ENCODE results near the gene ASAP2. TPM values are rescaled to one million over a fixed set of nuclear protein-coding genes. Genes with fewer than 3 reads are reported as not detected.
A peak's percentile ranks its signal among the peaks of the same experiment; 100 is the strongest.
"Not testable (repeated sequence)": the region's sequence is repeated elsewhere in the genome, so short reads cannot be mapped to it uniquely, and the experiment has no call there.

ASAP2 gene
- total RNA-seq, 1 donor from 2014 or later: 58.0 TPM

DNA sequence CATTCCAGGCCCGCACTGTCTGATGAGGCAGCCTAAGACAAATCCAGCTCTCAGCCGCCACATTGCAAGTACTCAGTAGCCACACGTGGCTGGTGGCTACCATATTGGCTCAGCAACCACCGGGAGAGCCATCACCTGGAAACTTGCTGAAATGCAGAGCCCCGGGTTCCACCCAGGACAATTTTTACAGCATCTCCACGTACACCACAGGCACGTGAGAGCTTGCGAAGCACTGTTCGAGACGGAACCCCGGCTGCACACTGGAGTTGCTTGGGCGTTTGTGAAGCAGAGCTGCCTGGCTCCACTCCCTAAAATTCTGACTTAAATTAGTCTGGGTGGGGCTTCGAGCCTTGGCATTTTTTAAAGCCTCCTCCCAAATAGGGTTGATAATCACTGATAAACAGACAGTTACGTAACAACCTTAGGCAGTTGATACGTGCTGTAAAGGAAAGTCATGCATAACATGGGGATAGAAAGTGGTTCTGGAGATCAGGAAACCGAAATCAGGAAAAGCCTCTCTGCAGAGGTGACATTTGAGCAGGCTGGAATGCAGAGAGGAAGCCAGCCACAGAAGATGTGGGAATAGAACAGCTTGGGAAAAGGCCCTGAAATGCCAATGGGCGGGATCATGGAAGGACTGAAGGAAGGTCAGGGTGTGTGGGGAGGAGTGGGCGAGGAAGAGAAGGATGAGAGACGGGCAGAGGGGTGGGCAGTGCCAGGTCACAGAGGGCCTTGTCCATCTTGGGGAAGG lies 6.2 kb downstream of the ASAP2 start:
- DNase-seq: peak; percentile 60

DNA sequence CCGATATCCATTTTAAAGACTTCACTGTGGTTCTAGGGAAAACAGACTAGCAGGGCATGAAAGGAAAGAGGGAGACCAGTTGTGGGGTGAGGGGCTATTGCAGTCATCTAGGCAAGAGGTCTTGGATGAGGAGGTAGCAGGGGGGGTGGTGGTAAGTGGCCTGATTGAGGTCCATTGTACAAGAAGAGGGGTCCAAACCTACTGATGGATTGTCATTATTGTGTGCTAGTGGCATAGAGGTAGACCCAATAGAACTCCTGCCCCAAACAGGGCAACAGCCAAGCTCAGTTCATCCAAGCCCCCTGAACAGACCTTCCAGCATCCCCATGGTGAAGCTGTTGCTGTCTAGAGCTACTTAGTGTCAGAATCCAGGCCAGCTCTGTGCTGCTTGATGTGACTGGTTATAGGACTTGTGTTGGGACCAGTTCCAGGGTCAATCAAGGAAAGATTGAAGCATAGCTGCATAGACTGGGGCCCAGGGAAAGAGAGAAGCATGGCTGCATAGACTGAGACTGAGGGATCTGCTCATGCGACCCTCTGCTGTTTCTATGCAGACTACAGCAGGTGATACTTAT lies 7.0 kb downstream of the ASAP2 start:
- DNase-seq: no peak

DNA sequence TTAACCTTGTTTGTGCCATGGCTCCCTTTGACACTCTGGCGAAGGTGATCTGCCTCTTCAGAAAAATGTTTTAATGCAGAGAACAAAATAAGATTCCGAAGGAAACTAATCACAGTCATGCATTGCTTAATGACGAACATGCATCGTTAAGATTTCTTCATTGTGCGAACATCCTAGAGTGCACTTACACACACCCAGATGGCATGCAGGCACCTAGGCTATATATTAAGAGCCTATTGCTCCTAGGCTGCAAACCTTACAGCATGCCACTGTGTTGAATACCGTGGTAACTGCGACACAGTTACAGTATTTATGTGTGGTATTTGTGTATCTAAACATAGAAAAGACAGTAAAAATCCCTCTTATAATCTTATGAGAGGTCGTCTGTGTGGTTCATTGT lies 8.3 kb downstream of the ASAP2 start:
- no peak for DNase-seq

DNA sequence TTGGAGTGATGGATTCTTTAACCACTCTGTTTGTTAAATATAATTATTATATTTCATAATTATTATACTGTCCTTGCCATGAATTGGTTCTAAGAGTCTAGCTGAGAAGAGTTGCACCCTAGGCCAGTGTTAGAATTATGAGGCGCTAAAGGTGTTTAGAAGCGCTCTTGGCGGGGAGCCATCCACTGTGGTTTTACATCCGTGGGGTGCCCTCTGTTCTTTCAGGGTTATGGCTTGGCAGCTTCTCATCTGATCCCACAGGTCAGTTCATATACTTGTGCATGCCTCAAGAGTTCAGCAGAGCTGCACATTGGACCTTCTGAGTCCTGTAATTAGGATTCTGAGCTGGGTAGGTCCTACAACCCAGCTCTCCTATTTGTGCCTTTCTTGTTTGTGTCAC lies 9.1 kb downstream of the ASAP2 start:
- no peak for DNase-seq

DNA sequence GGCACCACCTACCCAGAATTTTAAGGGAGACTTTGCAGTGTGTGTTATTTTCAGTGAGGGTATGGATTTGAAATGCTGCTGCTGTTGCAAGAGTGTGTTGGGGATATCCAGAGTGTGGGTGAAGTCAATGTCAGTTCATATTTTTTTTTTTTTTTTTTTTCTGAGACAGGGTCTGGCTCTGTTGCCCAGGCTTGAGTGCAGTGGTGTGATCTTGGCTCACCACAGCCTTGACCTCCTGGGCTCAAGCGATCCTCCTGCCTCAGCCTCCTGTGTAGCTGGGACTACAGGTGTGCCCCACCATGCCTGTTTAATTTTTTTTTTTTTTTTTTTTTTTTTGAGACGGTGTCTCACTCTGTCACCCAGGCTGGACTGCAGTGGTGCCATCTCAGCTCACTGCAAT lies 9.5 kb downstream of the ASAP2 start:
- not testable (repeated sequence) for DNase-seq

DNA sequence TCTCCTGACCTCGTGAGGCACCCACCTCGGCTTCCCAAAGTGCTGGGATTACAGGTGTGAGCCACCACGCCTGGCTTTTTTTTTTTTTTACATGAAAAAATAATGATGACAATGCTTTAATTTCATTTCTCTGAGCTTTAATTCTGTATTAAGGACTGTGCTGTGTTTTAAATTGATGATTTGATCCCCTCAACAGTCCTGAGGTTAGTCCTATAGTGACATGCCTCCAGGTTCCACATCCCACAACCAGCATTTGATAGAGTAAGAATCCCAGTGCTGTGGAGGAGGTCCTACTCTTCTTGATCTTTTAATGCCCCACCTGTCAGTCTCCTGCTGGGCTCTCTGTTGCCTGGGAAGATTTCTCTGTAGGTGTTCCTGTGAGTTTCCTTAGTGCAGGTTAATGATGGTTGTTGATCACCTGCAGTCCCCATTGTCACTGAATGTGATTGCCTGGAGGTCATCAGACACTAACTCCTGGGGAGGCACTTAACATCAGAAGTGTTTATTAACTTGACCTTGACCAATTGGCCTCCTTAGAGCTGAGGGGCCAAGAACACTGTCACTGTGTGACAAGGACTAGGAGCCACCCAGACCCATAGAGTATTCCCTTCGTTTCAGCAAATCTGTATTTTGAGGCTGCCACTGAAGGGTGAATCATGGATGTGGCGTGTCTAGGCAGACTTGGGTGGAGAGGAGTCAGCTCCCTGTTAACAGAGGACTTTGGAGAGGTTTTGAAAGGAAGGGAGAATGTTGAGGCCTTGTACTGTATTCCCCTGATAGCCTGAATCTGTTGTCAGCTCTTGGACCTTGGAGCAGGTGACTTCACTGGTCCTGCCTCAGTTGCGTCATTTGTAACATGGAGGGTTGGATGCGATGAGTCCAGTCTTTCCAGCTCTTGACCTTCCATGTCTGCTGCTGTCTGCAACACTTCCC lies 11.5 kb downstream of the ASAP2 start:
- no peak for DNase-seq

DNA sequence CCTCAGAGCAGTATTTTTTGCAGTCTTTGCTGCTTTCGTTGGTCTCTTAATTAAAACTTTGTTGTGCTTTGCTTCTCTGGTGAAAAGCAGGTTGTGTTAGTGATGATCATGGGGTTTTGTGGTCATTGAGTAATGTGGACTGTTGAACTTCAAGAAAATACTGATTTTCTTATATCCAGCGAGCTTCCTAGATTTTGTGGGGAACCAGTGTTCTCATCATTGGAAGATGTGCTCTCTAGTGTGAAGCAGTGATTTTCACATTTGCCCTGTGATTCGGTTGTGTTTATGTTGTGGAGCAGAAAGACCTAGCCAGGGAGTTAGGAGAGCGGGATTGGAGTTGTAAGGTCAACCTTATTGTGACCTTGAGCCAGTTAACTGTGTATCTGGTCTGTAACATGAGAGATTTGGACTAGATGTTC lies 12.4 kb downstream of the ASAP2 start:
- DNase-seq: no peak

DNA sequence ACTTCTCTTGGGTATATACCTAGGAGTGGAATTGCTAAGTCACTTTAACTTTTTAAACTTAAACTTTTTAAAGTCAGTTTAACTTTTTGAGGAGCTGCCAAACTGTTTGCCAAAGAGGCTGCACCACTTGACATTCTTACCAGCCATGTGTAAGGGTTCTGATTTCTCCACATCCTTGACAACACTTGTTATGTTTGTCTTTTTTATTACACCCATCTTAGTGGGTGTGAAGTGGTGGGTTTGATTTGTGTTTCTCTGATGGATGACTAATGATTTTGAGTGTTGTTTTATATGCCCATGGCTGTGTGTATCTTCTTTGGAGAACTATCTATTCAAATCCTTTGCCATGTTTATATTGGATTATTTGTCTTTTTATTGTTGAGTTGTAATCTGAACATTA lies 13.6 kb downstream of the ASAP2 start:
- DNase-seq: no peak

DNA sequence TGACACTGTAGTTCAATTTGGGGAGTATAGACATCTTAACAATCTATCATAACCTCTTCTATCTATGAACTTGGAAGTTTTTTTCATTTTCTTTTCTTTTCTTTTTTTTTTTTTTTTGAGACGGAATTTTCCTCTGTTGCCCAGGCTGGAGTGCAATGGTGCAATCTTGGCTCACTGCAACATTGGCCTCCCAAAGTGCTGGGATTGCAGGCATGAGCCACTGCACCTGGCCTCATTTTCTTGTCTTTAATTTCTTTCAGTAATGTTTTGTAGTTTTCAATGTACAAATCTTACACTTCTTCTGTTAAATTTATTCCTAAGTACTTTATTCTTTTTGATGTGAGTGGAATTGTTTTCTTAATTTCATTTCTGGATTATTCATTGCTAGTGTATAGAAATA lies 14.6 kb downstream of the ASAP2 start:
- no peak for DNase-seq

DNA sequence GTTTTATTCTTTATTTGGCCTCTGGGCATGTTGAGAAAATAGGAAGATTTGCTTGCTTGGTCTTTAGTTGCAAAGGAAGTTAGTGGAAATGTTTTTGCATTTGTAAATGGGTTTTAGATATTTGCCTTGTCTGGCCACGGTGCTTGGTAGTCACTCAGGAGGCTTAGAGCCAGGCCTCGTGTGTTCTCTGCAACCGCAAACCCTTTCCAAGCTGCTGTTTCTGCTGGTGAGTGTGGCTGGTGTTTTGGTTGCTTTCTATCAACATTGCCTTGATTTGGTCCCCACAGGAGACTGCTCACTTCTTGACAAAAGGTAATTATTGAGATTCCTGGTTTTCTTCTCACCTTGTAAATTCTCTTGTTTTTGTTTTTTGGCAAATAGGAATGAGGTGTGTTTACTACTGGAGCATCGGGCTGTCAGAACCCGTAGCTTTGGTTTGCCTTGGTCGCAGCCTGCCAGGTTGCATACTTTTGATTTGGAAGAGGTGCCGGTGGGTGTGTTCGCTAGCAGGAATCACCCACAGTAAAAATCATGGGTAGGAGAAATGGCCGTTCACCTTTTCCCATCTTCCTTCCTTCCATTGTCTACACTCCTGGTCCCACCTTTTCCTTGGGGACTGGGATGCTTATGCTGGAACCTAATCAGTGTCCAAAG lies 15.8 kb downstream of the ASAP2 start:
- no peak for DNase-seq

DNA sequence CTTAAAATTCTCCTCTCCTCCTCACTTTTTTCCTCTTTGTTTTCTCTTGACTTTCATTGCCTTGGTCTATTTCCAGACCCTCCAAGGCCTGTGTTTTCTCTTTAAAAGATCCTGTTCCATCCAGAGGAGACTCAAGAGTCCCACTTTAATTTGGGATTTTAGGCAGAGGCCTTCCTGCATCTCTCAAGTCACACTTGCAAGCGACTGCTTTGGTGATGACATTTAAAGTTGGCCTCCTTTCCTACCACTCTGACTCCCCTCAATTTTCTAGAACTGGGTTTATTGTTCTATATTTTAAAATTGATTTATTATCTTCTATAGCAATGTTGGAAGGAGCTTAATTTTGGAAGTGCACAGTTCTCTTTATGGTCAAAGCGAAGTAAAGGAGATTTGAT lies 16.3 kb downstream of the ASAP2 start:
- DNase-seq: no peak

DNA sequence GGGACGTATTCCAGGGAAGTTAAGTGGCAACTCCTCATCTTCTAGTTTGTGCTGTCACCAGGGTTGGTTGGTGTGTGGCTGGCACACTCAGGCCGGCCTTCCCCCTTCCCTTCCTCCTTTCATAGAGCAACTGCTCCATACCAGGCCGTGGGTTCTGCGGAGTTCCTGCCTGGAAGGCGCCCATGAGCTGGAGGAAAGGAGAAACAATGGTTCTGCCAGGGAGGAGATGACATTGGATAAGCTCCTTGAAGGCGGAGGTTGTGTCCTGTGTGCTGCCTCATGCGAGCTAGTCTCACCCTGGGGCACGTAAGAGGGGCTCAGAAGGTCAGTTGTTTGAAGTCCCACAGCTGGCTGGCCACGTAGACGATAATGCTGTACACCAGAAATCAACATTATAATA lies 19.2 kb downstream of the ASAP2 start:
- DNase-seq: peak; percentile 61

DNA sequence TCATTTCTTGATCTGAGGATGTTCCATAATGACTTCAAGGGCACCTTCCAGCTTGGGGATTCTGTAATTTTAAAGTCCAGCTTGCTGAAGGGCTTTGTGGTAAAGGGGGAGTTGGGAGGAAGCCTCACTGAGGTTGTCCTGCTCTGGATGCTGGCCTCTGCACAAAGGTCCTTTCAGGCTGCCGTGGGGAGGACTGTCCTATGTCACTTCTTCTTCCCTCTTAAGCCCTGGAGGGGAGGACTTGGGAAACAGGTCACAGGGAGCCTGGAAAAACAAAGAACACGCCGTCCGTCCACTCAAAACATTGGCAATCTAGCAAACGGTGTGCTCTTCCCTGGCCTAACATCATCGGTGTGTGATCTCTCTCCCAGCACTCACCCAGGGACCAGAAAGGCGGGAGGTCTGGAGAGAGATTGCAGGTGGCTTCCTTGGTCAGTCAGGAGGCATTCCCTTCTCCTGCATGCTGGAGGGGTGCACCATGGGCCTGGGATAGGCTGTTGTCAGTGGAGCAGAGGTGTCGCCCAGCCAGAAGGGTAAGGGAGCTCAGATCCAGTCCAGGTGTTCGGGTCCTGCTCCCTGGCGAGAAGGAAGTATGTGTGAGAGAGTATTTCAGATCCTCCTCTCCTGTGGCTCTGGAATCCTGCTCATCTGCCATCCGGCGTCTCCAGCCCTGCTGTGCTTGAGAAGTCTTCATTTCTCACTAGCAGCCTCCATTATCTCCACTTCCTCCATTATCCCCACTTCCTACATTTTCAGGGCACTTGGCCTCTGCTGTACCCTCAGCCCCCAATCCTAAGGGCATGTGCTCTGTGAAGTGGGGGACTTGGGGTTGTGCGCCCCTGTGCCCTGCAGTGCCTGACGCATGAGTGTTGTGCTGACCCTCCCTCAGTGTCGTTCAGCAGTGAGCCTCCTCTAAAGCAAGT lies 20.1 kb downstream of the ASAP2 start:
- DNase-seq: no peak

DNA sequence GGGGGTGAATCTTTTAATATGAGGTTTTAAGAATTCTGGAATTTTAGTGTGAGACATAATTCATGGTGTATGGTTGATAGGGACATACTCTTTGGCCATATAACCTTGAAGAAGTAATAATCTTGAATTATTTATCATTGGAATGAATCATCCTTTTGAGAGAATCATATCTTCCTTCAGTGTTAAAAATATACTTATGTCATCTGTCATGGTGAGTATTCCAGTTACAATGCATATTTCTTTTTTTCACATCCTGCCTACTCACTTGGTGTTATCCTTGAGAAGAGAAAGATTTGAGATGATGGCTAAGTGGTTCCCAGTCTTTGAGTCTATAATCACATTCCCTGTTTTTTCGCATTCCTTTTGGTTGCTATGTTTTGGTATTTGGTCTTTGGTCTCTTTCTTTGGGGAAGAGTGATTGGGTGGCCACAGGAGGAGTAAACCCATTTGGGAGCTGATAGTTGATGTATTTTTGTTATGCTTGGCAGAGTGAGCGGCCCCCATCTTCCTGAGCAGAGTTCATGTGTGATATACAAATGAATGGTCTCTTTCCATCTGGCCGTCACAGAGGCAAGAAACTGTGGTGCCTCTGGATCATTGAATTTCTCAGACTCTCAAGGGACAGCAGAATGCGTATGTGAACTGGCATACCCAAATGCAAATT lies 21.6 kb downstream of the ASAP2 start:
- DNase-seq: peak; percentile 51

DNA sequence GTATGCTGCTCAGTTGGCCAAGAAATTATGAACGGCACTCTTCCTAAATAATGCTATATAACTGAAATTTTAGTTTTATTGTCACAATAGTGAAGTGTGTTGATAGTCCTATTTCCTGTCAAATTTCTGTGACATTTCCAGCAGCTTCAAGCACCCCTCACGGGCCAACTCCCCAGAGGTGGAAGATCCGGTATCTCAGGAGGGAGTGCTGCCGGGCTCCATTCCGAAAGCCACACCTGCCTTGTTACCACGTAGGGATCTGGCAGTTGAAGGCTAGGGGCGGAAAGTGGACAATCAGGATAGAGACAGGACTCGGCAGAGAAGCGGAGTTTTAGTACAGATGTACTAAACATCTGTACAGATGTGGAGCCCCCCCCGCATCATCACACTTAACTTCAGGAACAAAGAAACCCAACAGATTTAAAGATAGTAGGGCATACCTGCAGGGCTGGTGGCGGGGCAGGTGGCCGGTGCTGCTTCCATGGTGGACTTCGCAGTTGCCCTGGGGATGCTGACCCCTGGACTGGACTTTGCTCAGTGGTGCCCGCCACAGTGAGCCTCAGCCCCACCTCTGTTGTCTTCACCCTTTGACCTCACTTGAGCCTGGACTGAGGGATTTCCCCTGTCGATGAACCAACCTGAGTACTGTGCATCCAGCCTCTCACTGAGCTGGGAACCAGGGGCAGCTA lies 22.3 kb downstream of the ASAP2 start:
- no peak for DNase-seq

DNA sequence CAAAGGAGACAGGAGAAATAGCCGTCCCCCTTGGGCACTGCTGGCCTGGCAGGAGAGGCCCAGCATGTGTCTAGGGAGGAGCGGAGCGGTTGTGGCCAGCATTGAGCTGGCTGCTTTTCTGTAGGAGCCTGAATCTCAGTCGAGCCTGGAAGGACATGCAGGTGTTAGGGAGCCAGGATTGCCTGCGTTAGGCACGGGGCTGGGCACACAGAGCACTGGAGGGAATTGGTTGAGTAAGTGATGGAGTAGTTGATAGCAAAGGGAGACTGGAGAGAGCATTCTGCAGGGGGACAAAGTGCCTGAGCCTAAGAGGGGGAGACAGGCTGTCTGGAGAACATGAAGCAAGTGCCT lies 22.8 kb downstream of the ASAP2 start:
- DNase-seq: no peak

DNA sequence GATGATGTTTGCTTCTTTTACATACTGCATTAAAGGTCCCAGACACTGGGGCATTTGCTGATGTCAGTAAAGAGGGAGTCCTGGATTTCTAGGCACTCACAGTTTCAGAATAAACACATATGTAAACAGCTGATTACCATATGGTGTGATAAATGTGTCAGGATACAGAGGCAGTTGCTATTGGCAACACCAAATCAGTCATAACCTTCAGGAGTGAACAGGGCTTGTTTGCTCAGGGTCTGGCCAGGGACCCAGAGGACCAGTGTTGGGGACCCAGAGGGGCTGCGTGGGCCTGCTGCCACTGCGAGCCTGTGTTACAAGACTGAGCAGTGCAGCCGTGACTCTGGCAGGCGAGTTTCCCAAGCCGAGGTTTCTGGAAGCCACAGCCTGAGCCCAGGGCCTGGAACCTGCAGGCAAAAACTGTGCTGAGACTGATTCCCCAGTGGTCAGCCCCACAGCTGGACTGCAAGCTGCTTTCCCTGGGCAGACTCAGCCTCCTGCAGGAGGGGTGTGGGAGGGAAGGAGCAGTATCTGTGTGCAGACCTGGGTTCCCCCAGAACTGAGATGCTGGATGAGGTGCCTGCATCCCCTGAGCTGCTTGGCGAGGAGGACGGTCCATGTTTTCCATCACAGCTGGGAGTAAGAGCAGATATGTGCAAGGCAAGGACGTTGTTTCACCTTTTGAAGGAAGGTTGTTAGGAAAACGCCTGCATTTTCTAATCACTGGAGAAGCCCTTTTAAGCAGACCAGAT lies 23.6 kb downstream of the ASAP2 start:
- no peak for DNase-seq

DNA sequence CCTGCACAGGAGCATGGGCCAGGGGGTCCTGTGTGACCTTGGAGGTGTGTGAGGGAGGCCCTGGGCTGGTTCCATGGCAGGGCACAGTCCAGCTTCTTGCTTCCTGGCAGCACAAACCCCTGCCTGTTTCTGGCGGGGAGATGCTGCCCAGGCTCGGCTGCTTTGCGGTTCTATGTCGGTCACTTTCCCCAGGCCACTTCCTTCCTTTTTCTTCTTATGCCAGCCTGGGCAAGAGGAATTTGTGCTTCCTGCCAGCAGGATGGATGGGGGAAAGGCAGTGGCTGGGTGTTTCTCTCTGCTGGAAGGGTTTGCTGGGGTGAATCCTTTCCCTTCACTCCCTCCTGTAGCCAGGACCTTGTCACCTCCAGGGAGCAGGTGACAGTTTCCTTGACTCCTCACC lies 24.3 kb downstream of the ASAP2 start:
- no peak for DNase-seq

DNA sequence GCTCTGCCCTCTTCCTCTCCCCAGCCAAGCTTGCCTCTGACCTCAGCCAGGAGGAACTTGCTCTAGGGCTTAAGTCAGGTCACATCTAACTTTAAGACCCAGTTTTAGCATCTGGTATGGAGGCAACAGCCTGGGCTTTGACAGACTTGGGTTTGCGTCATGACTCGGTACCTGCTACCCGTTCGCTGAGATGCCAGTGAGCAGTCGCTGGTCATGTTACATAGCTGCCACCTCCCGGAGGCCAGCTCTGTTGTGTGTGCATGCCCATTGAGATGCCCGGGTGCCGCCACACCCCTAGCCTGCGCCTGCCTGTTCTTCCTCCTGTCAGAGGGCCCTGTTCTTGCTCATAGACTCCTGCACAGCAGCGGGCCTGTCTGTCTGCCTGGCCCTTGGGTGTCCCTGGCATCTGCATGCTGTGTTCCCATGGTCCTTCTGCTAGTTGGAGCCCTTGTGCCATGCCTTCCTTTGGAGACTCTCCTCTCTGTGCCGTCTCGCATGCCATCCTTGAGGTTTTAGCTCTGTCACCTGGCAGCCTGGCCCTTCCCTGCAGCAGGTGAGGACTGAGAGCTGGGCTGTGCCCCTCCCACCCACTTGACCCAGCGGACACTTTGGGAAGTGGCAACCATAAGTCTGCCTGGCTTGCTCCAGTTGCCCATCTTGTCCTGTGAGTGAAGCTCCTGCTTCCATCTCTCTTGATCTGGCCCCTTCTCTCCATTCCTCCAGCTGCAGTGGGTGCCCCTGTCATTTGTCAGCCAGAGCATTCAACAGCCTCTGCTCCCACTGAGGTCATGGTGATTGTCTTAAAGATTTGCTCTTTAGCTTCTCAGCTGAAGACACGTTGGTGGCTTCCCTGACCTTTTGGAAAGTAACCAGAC lies 24.9 kb downstream of the ASAP2 start:
- no peak for DNase-seq
